DMS79 treated with DMSO at 0.1 percent for 48 hours (cell line): ENCODE results near the gene TMED6.
"Not testable (repeated sequence)": the region's sequence is repeated elsewhere in the genome, so short reads cannot be mapped to it uniquely, and the experiment has no call there.

ENCODE experiments used
- DNase-seq: peaks from one replicate; lab custom pipeline; 2025; lab: John Stamatoyannopoulos, UW

Gene TMED6

GRCh38 chr16:69360070-69360469, 8.5 kb upstream of the TMED6 start:
- DNase-seq, result not testable (repeated sequence)

GRCh38 chr16:69350536-69351133, 951 bp downstream of the TMED6 start:
- DNase-seq, result no peak

- DNase-seq, result no peak
Observed at GRCh38 chr16:69349536-69349935, 2.0 kb downstream of the TMED6 start.

- no peak for DNase-seq
Observed at GRCh38 chr16:69348222-69348621, 3.4 kb downstream of the TMED6 start.

- DNase-seq, result no peak
Observed at GRCh38 chr16:69346683-69347082, 4.9 kb downstream of the TMED6 start.

- DNase-seq, result no peak
Observed at GRCh38 chr16:69345923-69346322, 5.7 kb downstream of the TMED6 start.

- no peak for DNase-seq
Observed at GRCh38 chr16:69344171-69344570, 7.4 kb downstream of the TMED6 start.

- DNase-seq, result no peak
Observed at GRCh38 chr16:69340095-69340644, 11.4 kb downstream of the TMED6 start.

- peak; percentile 91 for DNase-seq
Observed at GRCh38 chr16:69339289-69340094, 12.1 kb downstream of the TMED6 start, which contains the start of the genes COG8 and NIP7. Gene COG8 (minus strand): TSS chr16:69339564. CDS start chr16:69339552, 12 bp downstream. Gene NIP7 (plus strand): TSS chr16:69339772. CDS start chr16:69339830, 58 bp downstream.

GRCh38 chr16:69338557-69339288, 12.9 kb downstream of the TMED6 start:
- no peak for DNase-seq

- DNase-seq, result no peak
Observed at GRCh38 chr16:69334696-69335095, 16.9 kb downstream of the TMED6 start.

GRCh38 chr16:69330286-69331109, 21.1 kb downstream of the TMED6 start, which contains the start of gene PDF:
Gene PDF (minus strand): TSS chr16:69330588. CDS start chr16:69330570, 18 bp downstream.
- DNase-seq, result peak; percentile 65

- DNase-seq, result no peak
Observed at GRCh38 chr16:69329369-69330285, 22.0 kb downstream of the TMED6 start.

- DNase-seq, result no peak
Observed at GRCh38 chr16:69328854-69329316, 22.7 kb downstream of the TMED6 start.

- no peak for DNase-seq
Observed at GRCh38 chr16:69327585-69328310, 23.8 kb downstream of the TMED6 start.

- DNase-seq, result no peak
Observed at GRCh38 chr16:69326172-69326873, 25.3 kb downstream of the TMED6 start.

GRCh38 chr16:69325784-69326171, 25.8 kb downstream of the TMED6 start:
- no peak for DNase-seq

GRCh38 chr16:69324585-69325253, 26.9 kb downstream of the TMED6 start:
- DNase-seq, result no peak
